ENCODE results near the gene NEGR1.
A peak's percentile ranks its signal among the peaks of the same experiment; 100 is the strongest.

NEGR1 gene

DNA sequence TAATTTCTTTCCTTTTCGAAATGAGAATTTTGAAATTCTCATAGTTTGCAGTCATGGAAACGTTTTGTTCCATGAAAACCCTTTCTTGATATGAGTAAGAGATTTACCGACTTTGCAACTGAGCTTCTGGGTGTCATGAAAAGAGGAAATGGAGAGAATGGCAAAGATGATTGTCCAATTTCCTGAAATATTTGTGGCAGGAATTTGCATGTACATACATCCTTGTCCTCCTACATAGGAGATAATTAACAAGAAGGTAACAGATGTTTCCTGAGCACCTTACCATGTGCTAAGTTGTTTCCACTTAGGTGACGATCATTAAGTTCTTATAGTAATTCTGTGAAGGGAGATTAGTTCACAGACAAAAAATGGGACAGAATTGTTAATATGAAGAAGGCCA, 170.7 kb downstream of the NEGR1 start:
- no peak for DNase-seq

DNA sequence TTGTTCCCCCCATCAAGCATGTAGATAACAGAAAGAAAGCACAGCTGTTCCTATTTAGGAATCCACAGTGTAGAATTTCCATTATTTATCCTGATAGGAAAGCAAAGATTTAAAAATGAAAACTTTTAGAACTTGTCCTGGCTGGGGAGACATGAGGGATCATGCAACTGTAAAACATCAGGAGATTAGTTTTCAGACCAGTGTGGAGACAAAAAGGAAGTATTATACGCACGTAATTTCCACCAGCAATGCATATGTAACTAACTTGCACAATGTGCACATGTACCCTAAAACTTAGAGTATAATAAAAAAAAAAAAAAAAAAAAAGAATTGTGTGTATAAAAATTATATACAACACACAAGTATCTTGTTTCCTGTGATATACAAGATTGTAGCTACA, 172.4 kb downstream of the NEGR1 start:
- DNase-seq = no peak

DNA sequence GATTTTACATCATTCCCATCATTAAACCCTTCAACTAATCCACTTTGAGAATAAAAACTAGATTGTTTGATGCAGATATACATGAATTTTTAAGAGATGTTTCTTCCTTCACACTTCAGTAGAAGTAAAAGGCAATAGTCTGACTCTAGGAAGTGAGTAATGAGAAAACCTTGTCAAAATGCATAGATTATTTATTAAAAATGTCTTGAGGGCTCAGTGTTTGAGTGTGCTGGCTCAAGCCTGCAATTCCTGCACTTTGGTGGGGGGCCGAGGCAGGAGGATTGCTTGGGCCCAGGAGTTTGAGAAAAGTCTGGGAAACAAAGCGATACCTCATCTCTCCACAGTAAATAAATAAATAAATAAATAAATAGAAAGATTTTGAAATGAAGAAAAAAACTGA, 177.1 kb downstream of the NEGR1 start:
- no peak for DNase-seq

DNA sequence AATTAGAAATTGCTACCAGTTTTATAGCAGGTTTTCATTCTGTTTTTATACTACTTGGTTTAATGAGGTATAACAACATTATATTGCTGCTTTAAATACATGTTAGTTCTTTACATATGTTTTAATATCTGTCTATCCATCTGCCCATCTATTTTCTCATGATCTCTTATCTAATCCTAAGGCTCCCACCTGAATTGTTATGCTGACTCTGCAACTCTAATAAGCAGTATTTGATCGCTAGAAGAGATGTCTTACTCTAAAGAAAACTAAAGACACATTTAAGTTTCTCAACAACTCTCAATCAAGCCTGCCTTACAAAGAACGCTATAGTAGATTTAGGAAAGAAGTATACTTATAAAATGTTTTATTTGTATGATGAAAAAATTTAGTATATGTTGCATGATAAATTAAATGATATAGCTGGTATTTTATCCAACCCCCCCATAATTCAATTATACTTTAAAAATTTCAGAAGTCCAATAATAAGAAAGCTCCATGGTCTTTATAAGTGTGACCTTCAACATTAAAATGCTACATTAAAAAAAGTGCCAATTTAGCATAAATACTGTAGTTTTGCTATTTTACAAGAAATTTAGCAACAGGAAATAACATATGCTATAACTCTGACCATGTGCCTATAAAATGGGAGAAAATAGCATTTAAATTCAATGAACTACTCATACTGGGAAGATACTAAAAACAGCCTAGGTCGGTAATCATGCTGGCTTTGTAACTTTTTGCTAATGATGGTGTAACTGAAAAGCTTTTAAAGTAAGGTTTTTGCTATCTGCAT, 180.3 kb downstream of the NEGR1 start:
- no peak for DNase-seq

DNA sequence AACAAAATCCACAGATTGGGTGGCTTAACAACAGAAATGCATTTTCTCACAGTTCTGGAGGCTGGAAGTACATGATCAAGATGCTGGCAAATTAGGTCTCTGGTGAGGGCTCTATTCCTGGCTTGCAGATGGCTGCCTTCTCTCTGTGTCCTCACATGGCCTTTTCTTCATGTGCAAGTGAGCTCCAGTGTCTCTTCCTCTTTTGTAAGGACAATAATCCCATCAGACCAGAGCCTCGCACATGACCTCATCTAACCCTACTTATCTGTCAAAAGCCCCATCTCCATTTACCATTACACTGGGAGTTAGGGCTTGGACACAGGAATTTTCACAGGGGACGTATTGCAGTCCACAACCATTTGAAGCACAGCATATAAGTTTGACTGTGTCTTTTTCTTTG, 181.6 kb downstream of the NEGR1 start:
- DNase-seq = no peak

DNA sequence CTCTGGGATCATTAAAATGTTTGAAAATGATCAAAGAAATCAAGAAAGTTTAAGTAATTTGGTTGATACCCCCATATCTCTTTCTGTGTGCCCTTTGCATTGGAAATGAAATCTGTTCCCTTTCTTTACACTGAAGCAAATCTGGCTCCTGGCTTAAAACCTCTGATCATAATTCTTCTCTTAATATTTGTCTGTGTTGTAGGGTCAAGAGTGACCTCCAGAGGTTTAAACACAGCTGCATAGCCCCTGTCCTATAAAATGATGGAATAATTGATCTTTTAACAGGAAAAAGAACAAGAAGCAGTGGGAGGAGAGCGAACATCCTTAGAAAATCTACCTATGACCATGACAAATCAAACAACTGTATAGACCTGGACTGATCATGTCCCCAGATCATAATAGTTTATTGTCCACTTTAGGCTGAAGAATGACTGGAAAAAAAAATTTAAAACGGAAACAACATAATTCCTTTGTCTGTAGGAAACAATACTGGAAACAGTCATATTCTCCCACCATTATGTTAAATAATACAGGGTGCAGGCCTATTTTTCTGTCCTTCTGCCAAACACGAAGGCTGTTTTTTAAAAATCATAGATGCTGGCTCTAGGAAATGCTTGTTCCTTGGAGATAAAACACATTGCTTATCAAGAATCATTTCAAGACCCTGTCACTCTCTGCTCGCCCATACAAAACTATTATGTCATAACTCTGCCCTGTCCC, 184.3 kb downstream of the NEGR1 start:
- DNase-seq = no peak

DNA sequence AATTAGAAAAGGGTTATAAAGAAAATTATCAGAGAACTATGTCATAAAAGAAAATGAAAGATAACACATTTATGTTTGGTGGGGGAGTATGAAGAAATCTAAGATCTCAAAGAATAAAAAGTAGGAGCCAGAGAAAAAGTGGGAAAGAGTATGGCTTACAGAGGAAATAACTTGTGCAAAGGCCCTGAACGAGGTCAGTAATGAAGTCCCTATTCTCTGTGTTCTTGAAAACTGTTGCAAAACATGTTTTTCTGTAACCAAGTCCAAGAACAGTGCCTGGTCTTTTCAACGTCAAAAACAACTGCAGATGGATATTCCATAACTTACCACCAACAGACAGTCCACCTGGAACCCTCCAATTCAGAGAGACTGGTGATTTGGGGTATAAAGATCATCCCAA, 188.1 kb downstream of the NEGR1 start:
- no peak for DNase-seq

DNA sequence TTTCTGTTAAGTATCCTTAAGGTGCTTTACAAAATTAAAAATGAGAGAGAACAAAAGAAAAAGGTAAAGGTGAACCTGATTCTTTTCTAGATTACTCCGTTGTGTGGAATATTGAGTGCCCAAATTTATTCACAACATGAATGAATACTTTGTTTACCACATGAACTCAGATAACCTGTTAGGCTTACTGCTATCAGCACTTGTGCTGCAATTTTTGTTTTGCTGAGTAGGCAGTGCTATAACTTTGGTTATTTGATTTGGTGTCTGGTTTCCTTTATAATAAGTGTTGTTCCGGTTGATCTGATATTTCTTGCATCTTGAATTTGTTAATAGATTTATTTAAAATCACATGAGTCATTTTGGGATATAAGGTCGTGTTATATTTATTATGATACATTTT, 195.9 kb downstream of the NEGR1 start:
- DNase-seq = no peak

DNA sequence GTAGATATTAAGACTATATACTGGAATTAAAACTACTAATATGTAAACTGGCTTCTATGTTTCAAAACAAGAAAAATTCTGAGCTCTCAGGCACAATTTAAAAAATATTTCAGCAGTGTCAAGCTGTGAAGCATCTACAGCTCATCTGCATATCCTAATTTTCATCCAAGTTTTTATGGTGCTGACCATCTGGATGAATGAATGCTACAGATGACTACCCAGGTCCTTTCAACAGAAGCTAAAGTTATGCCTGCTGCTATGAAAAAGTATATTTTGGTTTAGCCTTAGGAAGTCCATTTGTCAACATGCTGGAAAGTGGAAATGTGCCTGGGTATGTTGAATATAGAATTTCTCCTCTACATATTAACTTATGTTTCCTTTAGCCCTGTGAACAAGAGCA, 206.9 kb downstream of the NEGR1 start:
- no peak for DNase-seq

DNA sequence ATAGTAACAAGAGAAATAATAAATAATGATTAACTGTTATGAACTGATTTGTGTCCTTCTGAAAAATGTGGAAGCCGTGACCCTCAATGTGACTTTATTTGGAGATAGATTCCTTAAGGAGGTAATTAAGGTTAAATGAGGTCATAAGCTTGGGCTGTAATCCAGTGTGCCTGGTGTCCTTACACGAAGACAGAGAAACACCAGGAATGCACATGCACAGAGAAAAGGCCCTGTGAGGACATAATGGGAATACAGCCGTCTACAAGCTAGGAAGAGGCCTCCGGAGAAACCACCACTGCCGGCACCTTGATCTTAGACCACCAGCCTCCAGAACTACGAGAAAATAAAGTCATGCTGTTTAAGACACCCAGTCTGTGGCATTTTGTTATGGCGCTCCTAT, 215.9 kb downstream of the NEGR1 start:
- DNase-seq = no peak

DNA sequence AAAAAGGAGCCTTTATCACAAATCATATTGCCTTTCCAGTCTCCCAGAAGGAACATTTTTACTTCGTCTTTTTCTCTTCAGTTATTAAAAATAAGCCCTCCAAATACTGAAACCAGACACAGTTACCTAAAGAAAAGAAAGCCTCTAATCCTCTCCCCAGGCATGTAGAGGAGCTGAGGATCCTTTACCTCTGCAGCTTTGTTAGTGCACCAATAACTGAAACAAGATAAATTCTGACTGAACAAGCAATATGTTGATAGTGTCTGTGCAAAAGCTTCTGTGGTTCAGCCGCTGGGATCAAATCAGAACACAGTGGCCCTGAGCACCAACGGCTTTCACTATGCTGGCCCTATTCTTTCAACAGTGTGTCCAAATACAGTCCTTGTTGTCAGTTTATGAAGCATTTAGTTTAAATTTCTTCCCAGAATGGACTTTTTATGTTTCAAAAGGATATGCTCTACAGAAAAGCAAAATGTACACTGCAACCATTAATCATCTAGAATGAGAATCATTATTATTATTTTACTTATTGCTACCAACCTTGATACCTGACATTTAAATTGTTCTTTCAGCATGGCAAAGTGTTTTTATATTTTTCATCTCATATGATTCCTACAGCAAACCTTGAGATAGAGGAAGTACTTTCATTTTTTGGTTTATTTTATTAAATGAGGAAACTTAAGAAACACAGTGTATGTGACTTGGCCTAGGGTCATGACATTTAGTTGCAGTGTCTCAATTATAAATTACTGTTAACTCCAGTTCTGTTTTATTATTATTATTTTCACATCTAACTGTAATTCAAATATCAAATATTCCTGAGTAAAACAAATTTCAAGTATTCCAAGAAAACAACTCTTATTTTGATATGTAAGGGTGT, 217.9 kb downstream of the NEGR1 start:
- DNase-seq = no peak

DNA sequence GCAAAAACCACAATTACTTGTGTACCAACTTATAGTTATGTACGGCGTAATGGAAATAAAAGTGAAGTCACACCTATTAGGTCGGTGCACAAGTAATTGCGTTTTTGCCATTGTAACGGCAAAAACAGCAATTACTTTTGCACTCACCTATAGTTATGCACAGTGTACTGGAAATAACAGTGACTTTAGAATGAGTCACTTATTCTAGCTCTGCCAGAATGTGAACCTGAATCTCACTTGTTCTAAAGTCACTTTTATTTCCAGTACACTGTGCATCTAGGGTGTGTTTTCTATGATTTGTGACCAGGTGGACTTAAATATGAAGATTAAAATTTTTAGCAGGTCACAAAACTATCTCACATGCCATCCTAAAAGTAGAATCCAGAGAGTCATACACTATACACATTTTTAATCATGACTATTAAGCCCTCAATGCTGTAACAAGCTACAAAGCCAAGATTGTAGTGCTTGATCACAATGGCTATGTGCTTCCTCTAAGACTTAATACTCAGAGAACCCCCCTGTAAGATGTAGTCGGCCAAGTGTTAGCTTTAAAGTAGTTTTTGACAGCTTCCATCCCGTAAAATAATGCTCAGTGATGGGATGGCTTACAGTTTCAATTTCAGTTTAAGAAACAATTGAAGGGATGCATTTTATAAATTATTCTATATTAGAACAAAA, 218.8 kb downstream of the NEGR1 start:
- no peak for DNase-seq

DNA sequence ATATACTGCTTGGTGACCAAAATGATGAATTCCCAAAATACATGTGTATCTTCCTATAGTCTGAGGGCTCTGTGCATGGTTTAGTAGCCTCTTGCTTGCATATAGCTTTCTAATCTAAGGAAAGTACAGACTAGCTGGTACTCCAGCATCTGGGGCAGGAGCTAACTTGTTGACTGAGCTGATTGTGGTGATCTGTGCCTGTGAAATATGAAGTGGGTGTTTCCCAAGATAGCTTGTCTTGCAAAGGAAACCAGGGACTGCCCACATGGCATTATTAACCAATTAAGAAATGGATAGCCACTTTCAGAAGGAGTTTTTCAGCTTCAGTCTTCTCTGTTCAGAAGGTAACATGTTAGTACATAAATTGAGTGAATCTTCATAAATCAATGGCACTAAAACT, 219.8 kb downstream of the NEGR1 start:
- DNase-seq = no peak

DNA sequence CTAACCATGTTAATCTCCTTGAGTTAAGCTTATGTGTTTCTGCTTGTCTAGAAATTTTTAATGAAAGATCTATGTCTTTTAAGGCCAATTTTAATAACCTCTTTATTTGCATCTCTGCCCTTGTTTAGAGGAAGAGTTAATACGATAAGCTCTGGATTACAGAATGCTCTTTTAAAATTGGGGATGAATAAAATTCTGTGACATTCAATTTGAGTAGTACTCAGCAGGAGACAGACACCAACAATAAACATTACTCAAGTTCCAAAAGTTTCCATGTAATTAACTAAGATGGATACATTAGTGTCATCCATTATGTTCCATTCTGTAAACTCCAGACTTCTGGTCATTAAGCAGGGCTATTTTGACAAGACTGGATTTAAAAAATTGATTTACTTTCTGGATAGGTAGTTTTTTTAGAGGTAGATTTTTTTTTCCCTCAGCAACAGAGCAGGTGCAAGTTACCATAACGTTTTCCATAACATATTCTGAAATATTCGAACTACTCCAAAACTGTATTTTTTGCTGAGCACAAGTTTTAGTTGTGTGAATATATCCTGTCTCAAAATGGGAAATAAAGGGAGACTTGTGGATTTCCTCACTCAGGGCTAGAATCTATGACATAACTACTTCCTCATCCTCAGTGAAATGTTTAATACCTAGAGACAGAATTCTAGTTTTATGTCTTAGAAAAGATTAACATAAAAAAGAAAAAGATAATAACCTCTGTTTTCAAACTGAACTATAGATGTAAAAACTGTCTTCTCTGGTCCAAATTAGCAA, 221.7 kb downstream of the NEGR1 start:
- peak; percentile 5 for DNase-seq

DNA sequence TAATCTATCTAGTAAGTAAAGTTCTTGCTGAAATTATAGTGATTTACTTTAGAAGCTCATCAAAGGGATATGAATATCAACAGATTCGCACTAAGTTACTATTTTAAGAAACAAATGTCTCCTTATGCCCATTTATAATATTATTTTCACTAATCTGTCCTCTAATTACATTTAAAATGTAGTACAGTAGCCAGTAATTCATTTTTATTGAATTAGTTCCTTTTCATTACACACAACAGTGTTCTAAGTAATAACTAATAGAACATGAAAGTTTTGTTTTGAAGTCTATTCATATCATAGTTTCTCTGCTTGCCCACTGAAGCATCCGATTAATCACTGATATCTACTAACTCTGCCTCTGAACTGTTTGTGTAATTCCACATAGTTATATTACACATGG, 225.8 kb downstream of the NEGR1 start:
- DNase-seq = no peak

DNA sequence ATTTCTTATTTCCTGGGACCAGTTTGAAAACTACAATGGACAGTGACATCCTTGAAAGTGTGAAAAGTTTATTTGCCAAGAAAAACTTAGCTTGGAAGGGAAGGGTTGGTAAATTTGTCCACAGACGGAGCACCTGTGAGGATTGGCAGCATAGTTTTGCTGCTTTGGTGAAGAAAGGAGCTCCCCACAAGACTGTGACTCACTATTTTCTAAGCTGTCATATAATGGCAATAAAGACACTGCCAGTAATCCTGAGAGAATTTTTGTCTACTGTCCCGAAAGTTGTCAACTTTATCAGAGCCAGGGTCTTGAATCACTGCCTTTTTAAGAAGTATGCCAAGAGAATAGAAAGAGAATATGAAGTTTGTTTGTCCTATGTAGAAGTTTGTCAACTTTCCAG, 230.8 kb downstream of the NEGR1 start:
- DNase-seq = no peak

DNA sequence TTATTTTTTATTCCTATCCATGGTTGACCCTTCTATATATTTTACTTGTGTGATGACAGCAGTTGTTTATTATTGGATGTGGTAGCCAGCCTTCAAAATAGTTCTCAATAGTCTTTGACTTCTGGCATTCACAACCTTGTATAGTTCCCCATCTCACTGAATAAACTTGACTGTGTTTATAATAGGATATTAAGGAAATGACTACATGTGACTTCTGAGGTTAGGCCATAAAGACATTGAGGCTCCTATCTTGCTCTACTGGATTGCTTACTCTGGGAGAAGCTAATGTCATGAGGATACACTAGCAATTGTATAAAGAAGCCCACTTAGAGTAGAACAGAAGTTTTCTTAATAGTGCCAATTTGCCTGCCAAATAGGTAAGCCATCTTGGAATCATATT, 231.8 kb downstream of the NEGR1 start:
- no peak for DNase-seq

DNA sequence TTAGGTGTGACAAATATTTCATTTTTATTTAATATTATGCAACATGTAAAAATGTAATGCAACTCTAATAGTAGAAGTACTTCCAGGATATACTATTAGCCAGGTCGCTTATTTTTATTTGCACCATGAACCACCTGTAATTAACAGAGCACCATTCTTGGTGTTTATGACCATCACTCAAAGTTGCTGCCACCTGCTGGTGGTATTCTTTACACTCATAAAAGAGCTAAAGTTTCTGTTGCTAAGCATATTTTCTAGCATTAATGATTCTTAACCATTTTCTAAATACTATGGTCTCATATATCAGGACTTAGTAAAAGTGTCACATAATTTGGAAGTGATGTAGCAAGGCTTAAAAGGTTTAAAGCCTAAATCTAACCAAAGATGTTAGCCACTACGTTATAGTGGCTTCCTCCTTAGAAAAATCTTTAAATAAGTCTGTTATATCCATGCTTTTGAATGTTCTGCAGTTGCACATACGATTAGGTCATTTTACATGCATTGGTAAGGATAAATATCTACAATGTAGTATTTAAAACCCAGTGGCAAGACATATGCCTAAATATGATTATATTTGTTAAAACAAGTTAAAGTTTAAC, 244.5 kb downstream of the NEGR1 start:
- DNase-seq = peak; percentile 60

DNA sequence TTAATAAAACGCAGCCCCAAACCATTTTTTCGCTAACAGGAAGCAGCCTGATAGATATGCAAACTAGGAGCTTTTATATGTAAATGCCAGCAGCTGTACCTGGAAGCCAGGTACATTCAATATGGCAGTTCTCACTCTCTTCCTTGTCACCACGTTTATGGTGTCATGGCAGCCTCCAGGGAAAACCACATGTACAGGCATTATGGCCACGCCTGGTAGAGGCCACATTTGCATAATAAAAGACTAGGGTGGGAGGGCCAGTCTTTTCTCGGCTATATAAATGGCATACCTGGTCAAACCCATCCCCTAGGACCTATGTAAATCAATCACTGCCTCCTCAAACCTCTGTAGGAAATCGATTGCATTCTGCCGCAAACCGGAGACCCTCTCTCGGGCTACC, 247.5 kb downstream of the NEGR1 start:
- DNase-seq = peak; percentile 80

DNA sequence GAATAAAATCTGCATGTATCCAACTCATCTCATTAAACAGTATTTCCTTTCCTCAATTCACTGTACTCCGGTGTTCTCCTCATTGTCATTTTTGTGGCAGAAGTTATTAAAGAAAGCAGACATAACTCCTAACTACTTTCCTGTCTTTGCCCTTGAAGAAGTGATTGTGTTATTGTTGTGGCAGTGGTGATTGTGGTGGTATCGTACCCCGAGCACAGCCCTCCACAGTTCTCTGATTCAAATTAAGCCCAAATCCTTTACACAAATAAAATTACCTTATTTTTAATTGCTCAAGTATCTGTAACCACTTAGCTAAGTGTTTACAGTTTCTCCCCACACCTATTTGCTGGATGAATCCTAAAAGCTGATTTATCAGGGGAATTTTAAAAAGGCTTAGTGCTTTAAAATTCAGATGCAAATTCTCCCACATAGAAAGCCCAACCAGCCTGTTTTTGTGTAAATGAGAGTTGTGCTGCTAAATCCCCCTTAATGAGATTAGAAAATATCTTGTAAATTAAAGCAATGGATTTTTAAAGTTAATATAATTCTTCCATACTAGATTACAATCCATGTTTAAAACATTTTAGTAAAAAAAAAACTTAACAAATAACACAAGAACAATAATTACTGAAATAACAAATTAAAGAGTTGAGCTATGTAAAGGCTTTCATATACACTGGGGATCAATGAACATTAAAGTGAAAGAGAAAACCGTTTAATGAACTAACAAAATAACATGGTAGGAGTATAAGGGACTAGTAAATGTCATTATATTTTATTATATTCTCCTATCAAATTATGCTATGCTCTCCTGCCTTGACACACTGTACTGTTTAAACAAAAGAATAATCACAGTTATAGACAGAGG, 259.0 kb downstream of the NEGR1 start:
- DNase-seq = no peak

DNA sequence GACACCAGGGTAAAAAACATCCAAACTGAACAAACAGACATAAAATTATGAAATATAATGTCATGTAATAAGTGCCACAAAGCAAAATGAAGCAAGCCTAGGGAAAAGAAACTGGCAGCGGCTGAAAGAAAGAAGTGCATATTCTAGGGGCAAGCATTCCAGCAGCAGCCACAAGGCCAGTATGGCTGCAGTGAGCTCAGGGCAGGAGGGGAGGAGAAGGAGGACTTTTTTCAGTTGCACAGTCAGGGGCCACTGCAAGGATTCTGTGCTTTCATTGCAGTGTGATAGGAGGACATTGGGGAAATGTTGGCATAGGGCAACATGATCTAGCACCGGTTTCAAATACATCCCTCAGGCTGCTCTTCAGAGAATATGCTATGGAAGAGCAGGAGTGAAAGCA, 263.8 kb downstream of the NEGR1 start:
- DNase-seq = peak; percentile 10
